KOPT-K1 (cell line): ENCODE measurements around the gene CACNA1G.

Source experiments
- H3K27ac ChIP-seq: fragments of 200-600 bp; sonication (generic); 2 replicates; pipeline ENCODE4 v1.5.1; 2016; ENCODE audit warnings: antibody characterized with exemption, mild to moderate bottlenecking, low read depth, low read length; ENCODE audit not compliant: poor library complexity, severe bottlenecking
- H3K36me3 ChIP-seq: fragments of 200-600 bp; sonication (generic); 2 replicates; pipeline ENCODE4 v1.5.1; 2017; ENCODE audit warnings: antibody characterized with exemption, mild to moderate bottlenecking, low read length, moderate library complexity; ENCODE audit not compliant: insufficient read depth
- H3K9me3 ChIP-seq: fragments of 200-600 bp; sonication (generic); 2 replicates; pipeline ENCODE4 v1.5.1; 2017; ENCODE audit warnings: antibody characterized with exemption, low read length, mild to moderate bottlenecking; ENCODE audit not compliant: insufficient read depth, poor library complexity, severe bottlenecking

Gene CACNA1G

GRCh38 chr17:50560185-50560824, at the start of gene CACNA1G:
TSS of gene CACNA1G (plus strand) at chr17:50560715. CDS start at chr17:50561460, 745 bp downstream.
- H3K36me3 ChIP-seq, result no peaks in the 10 kb centered on the region
- no peak within 1 kb of the TSS for H3K27ac ChIP-seq
- no peaks in the 10 kb centered on the region for H3K9me3 ChIP-seq

- no peak overlapping the region for H3K27ac ChIP-seq
- no peaks in the 10 kb centered on the region for H3K36me3 ChIP-seq
- H3K9me3 ChIP-seq, result no peaks in the 10 kb centered on the region
Observed at GRCh38 chr17:50511058-50511457, 49.5 kb upstream of the CACNA1G start.

- Histone ChIP-seq H3K36me3 (no peaks in the 10 kb centered on the region), H3K9me3 (no peaks in the 10 kb centered on the region), H3K27ac (no peak overlapping the region)
Observed at GRCh38 chr17:50513495-50513894, 47.0 kb upstream of the CACNA1G start.

- H3K9me3 ChIP-seq, result no peaks in the 10 kb centered on the region
Observed at GRCh38 chr17:50514388-50514787, 46.1 kb upstream of the CACNA1G start.

GRCh38 chr17:50514936-50515702, 45.4 kb upstream of the CACNA1G start:
- no peak overlapping the region for H3K27ac ChIP-seq
- H3K9me3 ChIP-seq, result no peaks in the 10 kb centered on the region
- H3K36me3 ChIP-seq, result no peaks in the 10 kb centered on the region

More at GRCh38 chr17:50514388-50514787, 46.1 kb upstream of the CACNA1G start:
- Histone ChIP-seq H3K27ac (no peak overlapping the region), H3K36me3 (no peaks in the 10 kb centered on the region)

- H3K27ac ChIP-seq, result no peak overlapping the region
- no peaks in the 10 kb centered on the region for H3K9me3 ChIP-seq
- H3K36me3 ChIP-seq, result no peaks in the 10 kb centered on the region
Observed at GRCh38 chr17:50517011-50517410, 43.5 kb upstream of the CACNA1G start.

GRCh38 chr17:50517504-50518383, 42.8 kb upstream of the CACNA1G start:
- H3K27ac ChIP-seq, result no peak overlapping the region
- no peaks in the 10 kb centered on the region for H3K36me3 ChIP-seq
- H3K9me3 ChIP-seq, result no peaks in the 10 kb centered on the region

- no peaks in the 10 kb centered on the region for H3K9me3 ChIP-seq
- H3K27ac ChIP-seq, result no peak overlapping the region
- no peaks in the 10 kb centered on the region for H3K36me3 ChIP-seq
Observed at GRCh38 chr17:50518384-50519023, 42.0 kb upstream of the CACNA1G start.

- no peak overlapping the region for H3K27ac ChIP-seq
- H3K36me3 ChIP-seq, result no peaks in the 10 kb centered on the region
- no peaks in the 10 kb centered on the region for H3K9me3 ChIP-seq
Observed at GRCh38 chr17:50519141-50519834, 41.2 kb upstream of the CACNA1G start.

- Histone ChIP-seq H3K36me3 (no peaks in the 10 kb centered on the region), H3K27ac (no peak overlapping the region), H3K9me3 (no peaks in the 10 kb centered on the region)
Observed at GRCh38 chr17:50520483-50520882, 40.0 kb upstream of the CACNA1G start.

GRCh38 chr17:50521514-50521913, 39.0 kb upstream of the CACNA1G start:
- H3K27ac ChIP-seq, result no peak overlapping the region
- H3K36me3 ChIP-seq, result no peaks in the 10 kb centered on the region
- H3K9me3 ChIP-seq, result no peaks in the 10 kb centered on the region

GRCh38 chr17:50522766-50523165, 37.7 kb upstream of the CACNA1G start:
- Histone ChIP-seq H3K27ac (no peak overlapping the region), H3K9me3 (no peaks in the 10 kb centered on the region), H3K36me3 (no peaks in the 10 kb centered on the region)

- Histone ChIP-seq H3K9me3 (no peaks in the 10 kb centered on the region), H3K27ac (no peak overlapping the region), H3K36me3 (no peaks in the 10 kb centered on the region)
Observed at GRCh38 chr17:50523208-50523607, 37.3 kb upstream of the CACNA1G start.

GRCh38 chr17:50524838-50525237, 35.7 kb upstream of the CACNA1G start:
- Histone ChIP-seq H3K9me3 (no peaks in the 10 kb centered on the region), H3K36me3 (no peaks in the 10 kb centered on the region), H3K27ac (no peak overlapping the region)
